ENCODE results near the gene ZNF331.

Gene ZNF331

DNA sequence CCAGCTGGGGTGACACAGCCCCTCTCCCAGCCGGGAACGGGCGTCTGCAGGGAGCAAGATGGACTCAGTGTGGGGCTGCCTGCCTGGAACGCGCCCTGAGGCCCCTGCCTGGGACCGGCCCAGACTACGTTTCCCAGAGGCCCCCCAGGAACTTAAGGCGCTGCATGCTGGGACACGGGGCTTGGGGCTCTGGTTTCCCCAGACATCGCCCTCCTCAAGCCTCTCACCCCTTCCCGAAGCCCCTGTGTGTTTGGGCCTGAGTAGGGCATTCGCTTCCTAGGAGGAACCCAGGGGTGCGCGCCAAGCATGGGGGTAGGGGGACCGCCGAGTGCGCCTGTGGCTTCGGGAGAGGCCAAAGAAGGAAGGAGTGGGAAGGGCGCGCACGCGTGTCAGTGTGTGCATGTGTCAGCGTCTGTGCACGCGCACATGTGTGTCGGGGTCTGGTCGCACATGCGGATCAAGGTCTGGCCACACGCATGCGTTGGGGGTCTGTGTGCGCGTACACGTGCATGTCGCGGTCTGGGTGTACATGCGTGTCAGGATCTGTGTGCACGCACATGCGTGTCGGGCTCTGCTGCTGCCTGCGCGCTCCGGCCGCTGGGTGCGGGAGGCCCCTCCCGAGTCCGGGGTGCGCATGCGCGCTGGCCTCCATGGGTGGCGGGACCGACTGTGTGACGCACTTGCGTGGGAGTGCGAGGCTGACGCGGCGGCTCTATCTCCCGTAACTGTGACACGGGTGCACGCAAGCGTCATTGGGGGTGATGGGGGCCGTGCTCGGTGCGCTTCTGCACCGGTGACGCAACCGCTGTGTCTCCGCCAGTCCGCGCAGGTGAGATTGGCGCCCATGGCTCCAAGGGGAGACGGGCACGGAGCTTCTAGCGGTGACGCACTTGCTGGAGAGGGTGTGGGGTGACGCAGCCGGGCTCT is 16.2 kb downstream of the ZNF331 start:
- 0 out of 2 replicates have a peak, but pooled peaks have one; percentile 25 for TF ChIP-seq TCF12 (IDR thresholded peaks at IDR 0.05; ENCODE audit: low read depth)
- TF ChIP-seq TEAD4 (IDR thresholded peaks at IDR 0.05): 0 out of 2 replicates have a peak, but pooled peaks have one; percentile 13
- TF ChIP-seq CEBPB (IDR thresholded peaks at IDR 0.05): peak; percentile 39; the same call in 1 of the 2 replicates
- TF ChIP-seq, protein P1, sequence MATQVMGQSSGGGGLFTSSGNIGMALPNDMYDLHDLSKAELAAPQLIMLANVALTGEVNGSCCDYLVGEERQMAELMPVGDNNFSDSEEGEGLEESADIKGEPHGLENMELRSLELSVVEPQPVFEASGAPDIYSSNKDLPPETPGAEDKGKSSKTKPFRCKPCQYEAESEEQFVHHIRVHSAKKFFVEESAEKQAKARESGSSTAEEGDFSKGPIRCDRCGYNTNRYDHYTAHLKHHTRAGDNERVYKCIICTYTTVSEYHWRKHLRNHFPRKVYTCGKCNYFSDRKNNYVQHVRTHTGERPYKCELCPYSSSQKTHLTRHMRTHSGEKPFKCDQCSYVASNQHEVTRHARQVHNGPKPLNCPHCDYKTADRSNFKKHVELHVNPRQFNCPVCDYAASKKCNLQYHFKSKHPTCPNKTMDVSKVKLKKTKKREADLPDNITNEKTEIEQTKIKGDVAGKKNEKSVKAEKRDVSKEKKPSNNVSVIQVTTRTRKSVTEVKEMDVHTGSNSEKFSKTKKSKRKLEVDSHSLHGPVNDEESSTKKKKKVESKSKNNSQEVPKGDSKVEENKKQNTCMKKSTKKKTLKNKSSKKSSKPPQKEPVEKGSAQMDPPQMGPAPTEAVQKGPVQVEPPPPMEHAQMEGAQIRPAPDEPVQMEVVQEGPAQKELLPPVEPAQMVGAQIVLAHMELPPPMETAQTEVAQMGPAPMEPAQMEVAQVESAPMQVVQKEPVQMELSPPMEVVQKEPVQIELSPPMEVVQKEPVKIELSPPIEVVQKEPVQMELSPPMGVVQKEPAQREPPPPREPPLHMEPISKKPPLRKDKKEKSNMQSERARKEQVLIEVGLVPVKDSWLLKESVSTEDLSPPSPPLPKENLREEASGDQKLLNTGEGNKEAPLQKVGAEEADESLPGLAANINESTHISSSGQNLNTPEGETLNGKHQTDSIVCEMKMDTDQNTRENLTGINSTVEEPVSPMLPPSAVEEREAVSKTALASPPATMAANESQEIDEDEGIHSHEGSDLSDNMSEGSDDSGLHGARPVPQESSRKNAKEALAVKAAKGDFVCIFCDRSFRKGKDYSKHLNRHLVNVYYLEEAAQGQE (IDR thresholded peaks at IDR 0.05; ENCODE audit: low read depth): no peak
- TF ChIP-seq, protein P2, sequence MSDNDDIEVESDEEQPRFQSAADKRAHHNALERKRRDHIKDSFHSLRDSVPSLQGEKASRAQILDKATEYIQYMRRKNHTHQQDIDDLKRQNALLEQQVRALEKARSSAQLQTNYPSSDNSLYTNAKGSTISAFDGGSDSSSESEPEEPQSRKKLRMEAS (IDR thresholded peaks at IDR 0.05): peak; percentile 91
- TF ChIP-seq YY1 (IDR thresholded peaks at IDR 0.05; ENCODE audit: low read depth): no peak
- TF ChIP-seq NFIC (IDR thresholded peaks at IDR 0.05): no peak
- peak; percentile 89 for TF ChIP-seq CREB1 (IDR thresholded peaks at IDR 0.05; ENCODE audit: low read depth)
- peak; percentile 16; the same call in 1 of the 2 replicates for TF ChIP-seq USF1 (IDR thresholded peaks at IDR 0.05)
- no peak for TF ChIP-seq EP300 (IDR thresholded peaks at IDR 0.05; ENCODE audit: borderline replicate concordance)
- TF ChIP-seq EGR1 (IDR thresholded peaks at IDR 0.05): peak; percentile 95
- 0 out of 2 replicates have a peak, but pooled peaks have one; percentile 28 for TF ChIP-seq TAF1 (IDR thresholded peaks at IDR 0.05; ENCODE audit: low read depth)

GRCh38 chr19:53554804-53555203 is 16.9 kb downstream of the ZNF331 start:
- TF ChIP-seq TEAD4 (IDR thresholded peaks at IDR 0.05) (no peak), ZBTB7A (IDR thresholded peaks at IDR 0.05; ENCODE audit: low read depth) (no peak), TAF1 (IDR thresholded peaks at IDR 0.05; ENCODE audit: low read depth) (no peak), EGR1 (IDR thresholded peaks at IDR 0.05) (no peak), NFIC (IDR thresholded peaks at IDR 0.05) (no peak), USF1 (IDR thresholded peaks at IDR 0.05) (no peak), CEBPB (IDR thresholded peaks at IDR 0.05) (no peak; the same call in 1 of the 2 replicates), TCF12 (IDR thresholded peaks at IDR 0.05; ENCODE audit: low read depth) (no peak)
- TF ChIP-seq, protein P2 (IDR thresholded peaks at IDR 0.05): no peak
- TF ChIP-seq, protein P1 (IDR thresholded peaks at IDR 0.05; ENCODE audit: low read depth): no peak

- TF ChIP-seq EP300 (IDR thresholded peaks at IDR 0.05; ENCODE audit: borderline replicate concordance) (no peak), TCF12 (IDR thresholded peaks at IDR 0.05; ENCODE audit: low read depth) (no peak), CEBPB (IDR thresholded peaks at IDR 0.05) (no peak), NFIC (IDR thresholded peaks at IDR 0.05) (no peak), CREB1 (IDR thresholded peaks at IDR 0.05; ENCODE audit: low read depth) (no peak), FOXM1 (IDR thresholded peaks at IDR 0.05; ENCODE audit: borderline replicate concordance, low read depth) (no peak), ZBTB7A (IDR thresholded peaks at IDR 0.05; ENCODE audit: low read depth) (no peak), TAF1 (IDR thresholded peaks at IDR 0.05; ENCODE audit: low read depth) (no peak)
- TF ChIP-seq, protein P1 (IDR thresholded peaks at IDR 0.05; ENCODE audit: low read depth): no peak
Observed at GRCh38 chr19:53555352-53555751, 17.4 kb downstream of the ZNF331 start.

- TF ChIP-seq YY1 (IDR thresholded peaks at IDR 0.05; ENCODE audit: low read depth) (no peak), USF1 (IDR thresholded peaks at IDR 0.05) (no peak), RAD21 (IDR thresholded peaks at IDR 0.05; ENCODE audit: low read depth) (no peak), NFIC (IDR thresholded peaks at IDR 0.05) (no peak), CREB1 (IDR thresholded peaks at IDR 0.05; ENCODE audit: low read depth) (no peak), FOXM1 (IDR thresholded peaks at IDR 0.05; ENCODE audit: borderline replicate concordance, low read depth) (no peak), EGR1 (IDR thresholded peaks at IDR 0.05) (no peak), EP300 (IDR thresholded peaks at IDR 0.05; ENCODE audit: borderline replicate concordance) (no peak), ZBTB7A (IDR thresholded peaks at IDR 0.05; ENCODE audit: low read depth) (no peak), TCF12 (IDR thresholded peaks at IDR 0.05; ENCODE audit: low read depth) (no peak), CEBPB (IDR thresholded peaks at IDR 0.05) (no peak), TEAD4 (IDR thresholded peaks at IDR 0.05) (no peak), TAF1 (IDR thresholded peaks at IDR 0.05; ENCODE audit: low read depth) (no peak)
- TF ChIP-seq, protein P1 (IDR thresholded peaks at IDR 0.05; ENCODE audit: low read depth): no peak
- TF ChIP-seq, protein P2 (IDR thresholded peaks at IDR 0.05): no peak
Observed at GRCh38 chr19:53571339-53571738, 33.4 kb downstream of the ZNF331 start.
